ENCODE measurements around the gene FRMD4A.

GRCh38 chr10:13973742-13974141 lies 357.0 kb downstream of the FRMD4A start:
- TF ChIP-seq CTCF (IDR thresholded peaks at IDR 0.05) (no peak), POLR2A (IDR thresholded peaks at IDR 0.05) (no peak), EP300 (IDR thresholded peaks at IDR 0.05) (no peak)
